ENCODE results near the gene CDRT15L2. TPM values are rescaled to one million over a fixed set of nuclear protein-coding genes. Genes with fewer than 3 reads are reported as not detected.
"Not testable (repeated sequence)": the region's sequence is repeated elsewhere in the genome, so short reads cannot be mapped to it uniquely, and the experiment has no call there.

Gene CDRT15L2
- not detected for total RNA-seq

DNA sequence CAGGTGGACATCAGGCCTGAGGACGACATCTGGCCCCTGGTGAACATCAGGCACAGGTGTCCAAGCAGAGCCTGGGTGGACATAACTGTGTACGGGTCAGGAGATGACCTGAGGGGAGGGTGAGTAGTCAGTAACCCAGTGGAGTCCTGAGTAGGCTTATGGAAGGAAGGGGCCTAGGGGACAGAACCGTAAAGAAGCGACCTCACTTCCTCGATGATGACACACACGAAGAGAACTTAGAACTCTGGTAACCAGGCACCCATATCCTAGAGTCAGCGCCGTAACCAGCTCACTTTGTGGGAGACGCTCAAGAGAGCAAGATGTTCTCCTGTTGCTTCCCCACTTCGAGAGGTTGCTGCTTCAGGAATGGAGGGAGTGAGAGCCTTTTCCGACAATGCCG, at the start of gene CDRT15L2:
Gene CDRT15L2, plus strand, starts transcription at position 301 of the 400 bp plus-strand sequence. Its CDS starts 20 bp downstream, at position 321.
- POLR2A ChIA-PET; H3K27ac Mint-ChIP-seq; CTCF ChIA-PET; H3K36me3 Mint-ChIP-seq (ENCODE audit: low read depth); H3K9me3 Mint-ChIP-seq; DNase-seq; H3K4me1 Mint-ChIP-seq; H3K27me3 Mint-ChIP-seq; H3K4me3 Mint-ChIP-seq: not testable (repeated sequence)

- DNase-seq; POLR2A ChIA-PET; H3K36me3 Mint-ChIP-seq (ENCODE audit: low read depth); H3K27me3 Mint-ChIP-seq; CTCF ChIA-PET; H3K4me1 Mint-ChIP-seq; H3K9me3 Mint-ChIP-seq: not testable (repeated sequence)
- Mint-ChIP-seq H3K4me3 (peak overlapping the region; percentile 74), H3K27ac (peak overlapping the region; percentile 1)
These were observed 49.4 kb upstream of the CDRT15L2 start for GRCh38 chr17:20530104-20530503.

DNA sequence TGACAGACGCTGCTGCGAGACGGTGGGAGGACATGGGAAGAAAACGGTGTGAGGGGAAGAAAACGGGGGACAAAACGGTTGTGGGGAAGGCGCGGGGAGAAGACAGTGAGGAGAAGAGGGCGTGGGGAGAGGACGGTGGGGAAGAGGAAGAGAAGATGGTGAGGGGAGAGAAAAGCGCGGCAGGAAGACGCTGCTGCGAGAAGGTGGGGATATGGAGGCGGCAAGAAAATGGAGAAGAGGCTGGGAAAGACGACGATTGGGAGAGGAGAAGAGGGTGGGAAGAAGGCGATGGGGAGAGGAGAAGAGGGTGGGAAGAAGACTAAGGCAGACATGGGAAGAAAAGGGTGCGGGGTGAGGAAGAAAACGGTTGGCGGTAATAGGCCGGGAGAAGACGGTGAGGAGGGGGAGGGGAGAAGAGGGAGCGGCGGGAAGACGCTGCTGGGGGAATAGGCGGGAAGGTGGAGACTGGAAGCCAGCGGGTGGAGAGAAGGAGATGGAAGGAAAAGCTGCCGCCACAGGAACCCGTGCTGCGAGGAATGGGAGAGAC, 46.9 kb upstream of the CDRT15L2 start:
- Mint-ChIP-seq H3K4me3 (peak overlapping the region; percentile 69), H3K27ac (peak overlapping the region; percentile 73), H3K4me1 (peaks cover 10% of the 10 kb centered on the region)
- DNase-seq; H3K9me3 Mint-ChIP-seq; POLR2A ChIA-PET; CTCF ChIA-PET; H3K27me3 Mint-ChIP-seq; H3K36me3 Mint-ChIP-seq (ENCODE audit: low read depth): not testable (repeated sequence)

- DNase-seq; POLR2A ChIA-PET; H3K9me3 Mint-ChIP-seq; H3K27me3 Mint-ChIP-seq; H3K36me3 Mint-ChIP-seq (ENCODE audit: low read depth); CTCF ChIA-PET: not testable (repeated sequence)
- H3K4me1 Mint-ChIP-seq, result peaks cover 10% of the 10 kb centered on the region
- H3K4me3 Mint-ChIP-seq, result peak overlapping the region; percentile 69
- H3K27ac Mint-ChIP-seq, result peak overlapping the region; percentile 73
These were observed 46.3 kb upstream of the CDRT15L2 start for GRCh38 chr17:20533206-20533605.

GRCh38 chr17:20534711-20535550, 44.6 kb upstream of the CDRT15L2 start:
- H3K4me3 Mint-ChIP-seq; POLR2A ChIA-PET; DNase-seq; CTCF ChIA-PET; H3K9me3 Mint-ChIP-seq; H3K27me3 Mint-ChIP-seq; H3K36me3 Mint-ChIP-seq (ENCODE audit: low read depth): not testable (repeated sequence)
- H3K27ac Mint-ChIP-seq, result peak overlapping the region; percentile 69
- H3K4me1 Mint-ChIP-seq, result peaks cover 10% of the 10 kb centered on the region

GRCh38 chr17:20540414-20540813, 39.1 kb upstream of the CDRT15L2 start:
- H3K36me3 Mint-ChIP-seq (ENCODE audit: low read depth); H3K9me3 Mint-ChIP-seq; CTCF ChIA-PET; H3K27ac Mint-ChIP-seq; H3K4me3 Mint-ChIP-seq; H3K4me1 Mint-ChIP-seq; POLR2A ChIA-PET; DNase-seq; H3K27me3 Mint-ChIP-seq: not testable (repeated sequence)

DNA sequence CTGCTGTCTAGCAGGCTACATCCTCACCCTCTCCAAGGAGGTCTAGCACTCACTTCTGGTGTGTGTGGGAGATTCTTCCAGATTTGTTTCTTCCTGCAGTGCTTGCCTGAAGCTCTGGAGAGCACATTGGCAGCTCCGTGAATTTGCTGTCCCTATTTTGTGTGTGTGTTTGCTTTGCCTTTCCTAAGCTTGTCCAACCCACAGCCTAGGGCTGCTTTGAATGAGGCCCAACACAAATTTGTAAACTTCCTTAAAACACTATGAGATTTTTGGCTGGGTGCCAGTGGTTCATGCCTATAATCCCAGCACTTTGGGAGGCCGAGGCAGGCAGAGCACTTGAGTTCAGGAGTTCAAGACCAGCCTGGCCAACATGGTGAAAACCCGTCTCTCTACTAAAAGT, 38.7 kb upstream of the CDRT15L2 start:
- H3K36me3 Mint-ChIP-seq (ENCODE audit: low read depth); POLR2A ChIA-PET; H3K9me3 Mint-ChIP-seq: not testable (repeated sequence)

DNA sequence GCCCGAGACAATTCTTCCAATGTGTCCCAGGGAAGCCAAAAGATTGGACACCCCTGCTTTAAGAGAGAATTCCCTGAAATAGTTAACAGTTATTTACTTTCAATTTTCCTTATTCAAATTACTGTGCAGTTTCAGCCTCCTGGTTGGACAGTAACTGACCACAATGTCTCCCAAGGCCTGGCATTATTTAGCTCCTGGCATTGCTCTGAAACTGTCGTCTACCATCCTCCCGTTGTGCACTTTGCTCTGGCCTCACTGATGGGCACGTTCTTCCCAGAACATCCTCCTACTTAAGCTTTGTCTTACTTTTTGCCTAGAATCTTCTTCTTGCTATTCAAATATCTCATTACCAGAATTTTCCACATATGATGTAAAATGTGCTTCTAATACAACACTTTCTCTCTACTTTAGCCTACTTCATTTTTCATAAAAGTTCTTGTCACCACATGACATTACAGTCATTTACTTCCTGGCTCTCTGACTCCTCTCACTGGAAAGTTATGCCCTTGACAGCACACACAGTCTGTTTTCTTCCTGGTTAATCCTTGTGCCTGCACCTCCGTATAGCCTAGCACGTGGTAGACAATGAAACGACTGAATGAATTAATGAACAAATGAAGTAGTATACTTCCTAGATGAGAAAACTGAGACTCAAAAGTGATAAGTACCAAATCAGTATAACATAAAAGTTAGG, 37.5 kb upstream of the CDRT15L2 start:
- POLR2A ChIA-PET; H3K4me1 Mint-ChIP-seq; H3K9me3 Mint-ChIP-seq; DNase-seq; H3K36me3 Mint-ChIP-seq (ENCODE audit: low read depth); H3K27me3 Mint-ChIP-seq; H3K4me3 Mint-ChIP-seq; H3K27ac Mint-ChIP-seq: not testable (repeated sequence)
- CTCF ChIA-PET, result interaction anchor here (0.6 kb wide), 2 partner anchors 293 to 468 kb away, joined by 3 read pairs; no protein-coding TSS in a partner anchor

More for the DNA sequence above, 38.7 kb upstream of the CDRT15L2 start:
- H3K27ac Mint-ChIP-seq, CTCF ChIA-PET, H3K27me3 Mint-ChIP-seq, DNase-seq, H3K4me3 Mint-ChIP-seq, H3K4me1 Mint-ChIP-seq: not testable (repeated sequence)

DNA sequence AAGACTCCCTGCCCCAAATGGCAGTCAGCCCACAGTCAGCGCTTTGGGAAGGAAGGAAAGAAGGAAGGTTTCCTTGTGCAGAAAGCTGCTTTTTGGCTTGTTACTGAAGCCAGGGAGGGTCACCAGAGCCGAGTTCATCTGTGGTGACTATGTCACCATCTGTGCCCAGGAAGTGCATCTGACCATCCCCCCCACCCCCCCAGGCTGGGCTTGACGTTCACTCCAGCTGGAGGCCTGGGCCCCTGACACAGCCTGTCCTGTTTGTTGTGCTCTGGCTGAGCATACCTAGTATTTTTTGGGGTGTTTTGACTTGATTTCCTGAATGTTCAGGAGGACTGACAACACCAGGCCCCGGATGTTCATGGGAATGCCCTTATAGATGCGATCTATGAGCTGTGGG, 31.6 kb upstream of the CDRT15L2 start:
- POLR2A ChIA-PET; H3K27ac Mint-ChIP-seq; H3K4me1 Mint-ChIP-seq; H3K4me3 Mint-ChIP-seq; H3K9me3 Mint-ChIP-seq; H3K27me3 Mint-ChIP-seq; H3K36me3 Mint-ChIP-seq (ENCODE audit: low read depth); DNase-seq; CTCF ChIA-PET: not testable (repeated sequence)

- H3K4me1 Mint-ChIP-seq; DNase-seq; H3K4me3 Mint-ChIP-seq; H3K9me3 Mint-ChIP-seq; CTCF ChIA-PET; H3K36me3 Mint-ChIP-seq (ENCODE audit: low read depth); H3K27me3 Mint-ChIP-seq; POLR2A ChIA-PET; H3K27ac Mint-ChIP-seq: not testable (repeated sequence)
These were observed 26.6 kb upstream of the CDRT15L2 start for GRCh38 chr17:20552920-20553319.

- H3K36me3 Mint-ChIP-seq (ENCODE audit: low read depth); H3K4me1 Mint-ChIP-seq; POLR2A ChIA-PET; H3K27ac Mint-ChIP-seq; H3K9me3 Mint-ChIP-seq; DNase-seq; H3K27me3 Mint-ChIP-seq; CTCF ChIA-PET; H3K4me3 Mint-ChIP-seq: not testable (repeated sequence)
These were observed 24.8 kb upstream of the CDRT15L2 start for GRCh38 chr17:20554728-20555127.

DNA sequence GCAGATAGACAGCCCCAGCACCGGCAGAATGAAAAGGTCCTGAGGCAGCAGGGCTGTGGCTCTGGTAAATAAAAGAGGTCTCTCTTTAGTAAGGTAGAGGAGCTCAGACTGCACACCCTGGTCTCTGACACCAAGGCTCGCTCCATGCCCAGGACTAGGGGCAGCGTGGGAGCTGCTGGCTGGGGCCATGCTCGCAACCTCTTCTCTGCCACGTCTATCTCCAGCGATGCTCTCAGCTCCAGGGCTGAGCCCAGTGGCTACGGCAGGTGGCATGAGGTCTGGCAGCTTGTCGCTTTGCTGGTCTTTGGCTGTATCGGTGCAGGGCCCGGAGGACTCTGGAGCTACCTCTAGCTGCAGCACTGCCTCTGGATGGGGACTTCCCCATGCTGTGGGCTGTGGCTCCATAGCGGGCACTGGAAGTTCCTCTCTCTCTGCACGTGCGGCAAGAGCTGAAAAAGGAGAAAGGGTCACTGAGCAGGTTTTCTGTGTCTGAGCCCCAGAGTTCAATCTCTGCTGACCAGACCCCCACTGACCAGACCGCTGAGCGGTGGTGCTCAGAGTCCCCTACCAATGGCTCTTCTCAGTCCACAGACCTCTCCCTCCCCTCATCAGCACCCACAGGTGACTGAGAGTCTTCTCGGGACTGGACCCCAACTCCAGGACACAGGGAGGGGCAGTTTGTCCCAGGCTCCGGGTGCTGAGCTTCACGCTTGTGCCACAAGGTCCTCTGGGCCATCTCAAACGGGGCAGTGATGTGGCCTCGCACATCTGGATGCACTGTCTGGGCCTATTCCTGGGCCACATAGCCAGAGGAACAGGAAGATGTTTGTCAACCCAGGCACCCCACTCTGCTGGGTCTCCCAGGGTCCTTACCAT, 24.2 kb upstream of the CDRT15L2 start:
- H3K4me1 Mint-ChIP-seq; H3K4me3 Mint-ChIP-seq; H3K27ac Mint-ChIP-seq; H3K36me3 Mint-ChIP-seq (ENCODE audit: low read depth); H3K9me3 Mint-ChIP-seq; H3K27me3 Mint-ChIP-seq; POLR2A ChIA-PET; DNase-seq; CTCF ChIA-PET: not testable (repeated sequence)

GRCh38 chr17:20558096-20558495, 21.4 kb upstream of the CDRT15L2 start:
- H3K4me3 Mint-ChIP-seq; H3K36me3 Mint-ChIP-seq (ENCODE audit: low read depth); H3K27me3 Mint-ChIP-seq; CTCF ChIA-PET; H3K4me1 Mint-ChIP-seq; POLR2A ChIA-PET; H3K27ac Mint-ChIP-seq; H3K9me3 Mint-ChIP-seq; DNase-seq: not testable (repeated sequence)

Measured in activated CD4-positive, alpha-beta T cell treated with anti-CD3 and anti-CD28 coated beads, Interleukin-2, amount 10 ng/mL, durations not matched to agents 7 days and 5 days (primary cell).